B cell (primary cell): Measurements from ENCODE around the gene SLC4A8.

Experiments
- CTCF ChIP-seq: fragments of 200-600 bp; IDR thresholded peaks from one replicate; pipeline ENCODE4 v1.8.0; 2022; ENCODE audit warnings: antibody characterized with exemption, mild to moderate bottlenecking
- EZH2 ChIP-seq: IDR thresholded peaks from 2 replicates; pipeline ENCODE4 v1.6.1; 2012; ENCODE audit warnings: borderline replicate concordance, low read depth, mild to moderate bottlenecking, moderate library complexity, low read length; ENCODE audit not compliant: insufficient read depth, poor library complexity, severe bottlenecking

- no peak for TF ChIP-seq CTCF
- no peak for TF ChIP-seq EZH2
Measured at GRCh38 chr12:51448618-51449256, 24.1 kb downstream of the SLC4A8 start.
